ENCODE data around the gene PURB.
"Not testable (repeated sequence)": the region's sequence is repeated elsewhere in the genome, so short reads cannot be mapped to it uniquely, and the experiment has no call there.

The PURB gene

GRCh38 chr7:44885394-44886317 lies at the start of gene PURB:
Gene PURB, minus strand, starts transcription at chr7:44885530. Its CDS starts 182 bp downstream, at chr7:44885348.
- Histone ChIP-seq H3K4me1 (ENCODE audit: control insufficient read depth, insufficient read depth, low read length) (peaks cover 39% of the 10 kb centered on the region), H3K9ac (ENCODE audit: low read length) (peak within 1 kb of the TSS; percentile 92), H3K4me3 (ENCODE audit: low read length) (peak within 1 kb of the TSS; percentile 56), H3K27me3 (ENCODE audit: control insufficient read depth, insufficient read depth, low read length) (no peaks in the 10 kb centered on the region), H3K9me3 (ENCODE audit: control insufficient read depth, low read length) (no peaks in the 10 kb centered on the region), H3K36me3 (ENCODE audit: control insufficient read depth, insufficient read depth, low read length) (no peaks in the 10 kb centered on the region)

- H3K27me3 ChIP-seq (ENCODE audit: control insufficient read depth, insufficient read depth, low read length): peaks cover 4% of the 10 kb centered on the region
- no peaks in the 10 kb centered on the region for H3K9me3 ChIP-seq (ENCODE audit: control insufficient read depth, low read length)
- no peak overlapping the region for H3K4me3 ChIP-seq (ENCODE audit: low read length)
- no peaks in the 10 kb centered on the region for H3K36me3 ChIP-seq (ENCODE audit: control insufficient read depth, insufficient read depth, low read length)
- no peak overlapping the region for H3K9ac ChIP-seq (ENCODE audit: low read length)
- H3K4me1 ChIP-seq (ENCODE audit: control insufficient read depth, insufficient read depth, low read length): no peaks in the 10 kb centered on the region
These were observed 49.7 kb upstream of the PURB start for GRCh38 chr7:44935016-44935415.

GRCh38 chr7:44934510-44934909 lies 49.2 kb upstream of the PURB start:
- not testable (repeated sequence) for H3K4me3 ChIP-seq (ENCODE audit: low read length); H3K4me1 ChIP-seq (ENCODE audit: control insufficient read depth, insufficient read depth, low read length); H3K9ac ChIP-seq (ENCODE audit: low read length); H3K27me3 ChIP-seq (ENCODE audit: control insufficient read depth, insufficient read depth, low read length); H3K36me3 ChIP-seq (ENCODE audit: control insufficient read depth, insufficient read depth, low read length); H3K9me3 ChIP-seq (ENCODE audit: control insufficient read depth, low read length)

- no peaks in the 10 kb centered on the region for H3K36me3 ChIP-seq (ENCODE audit: control insufficient read depth, insufficient read depth, low read length)
- H3K9me3 ChIP-seq (ENCODE audit: control insufficient read depth, low read length): no peaks in the 10 kb centered on the region
- no peak overlapping the region for H3K9ac ChIP-seq (ENCODE audit: low read length)
- no peak overlapping the region for H3K4me3 ChIP-seq (ENCODE audit: low read length)
- peaks cover 4% of the 10 kb centered on the region for H3K27me3 ChIP-seq (ENCODE audit: control insufficient read depth, insufficient read depth, low read length)
- H3K4me1 ChIP-seq (ENCODE audit: control insufficient read depth, insufficient read depth, low read length): no peaks in the 10 kb centered on the region
These were observed 45.6 kb upstream of the PURB start for GRCh38 chr7:44930921-44931320.

- Histone ChIP-seq H3K9ac (ENCODE audit: low read length) (no peak overlapping the region), H3K36me3 (ENCODE audit: control insufficient read depth, insufficient read depth, low read length) (no peaks in the 10 kb centered on the region), H3K9me3 (ENCODE audit: control insufficient read depth, low read length) (no peaks in the 10 kb centered on the region), H3K4me1 (ENCODE audit: control insufficient read depth, insufficient read depth, low read length) (no peaks in the 10 kb centered on the region), H3K4me3 (ENCODE audit: low read length) (no peak overlapping the region), H3K27me3 (ENCODE audit: control insufficient read depth, insufficient read depth, low read length) (no peaks in the 10 kb centered on the region)
These were observed 37.0 kb upstream of the PURB start for GRCh38 chr7:44922351-44922694.

- no peak overlapping the region for H3K4me3 ChIP-seq (ENCODE audit: low read length)
- no peaks in the 10 kb centered on the region for H3K9me3 ChIP-seq (ENCODE audit: control insufficient read depth, low read length)
- H3K27me3 ChIP-seq (ENCODE audit: control insufficient read depth, insufficient read depth, low read length): no peaks in the 10 kb centered on the region
- no peaks in the 10 kb centered on the region for H3K36me3 ChIP-seq (ENCODE audit: control insufficient read depth, insufficient read depth, low read length)
- H3K9ac ChIP-seq (ENCODE audit: low read length): no peak overlapping the region
- no peaks in the 10 kb centered on the region for H3K4me1 ChIP-seq (ENCODE audit: control insufficient read depth, insufficient read depth, low read length)
These were observed 36.4 kb upstream of the PURB start for GRCh38 chr7:44921607-44922350.

GRCh38 chr7:44920119-44920518 lies 34.8 kb upstream of the PURB start:
- Histone ChIP-seq H3K27me3 (ENCODE audit: control insufficient read depth, insufficient read depth, low read length) (no peaks in the 10 kb centered on the region), H3K9ac (ENCODE audit: low read length) (no peak overlapping the region), H3K36me3 (ENCODE audit: control insufficient read depth, insufficient read depth, low read length) (no peaks in the 10 kb centered on the region), H3K9me3 (ENCODE audit: control insufficient read depth, low read length) (no peaks in the 10 kb centered on the region), H3K4me3 (ENCODE audit: low read length) (no peak overlapping the region), H3K4me1 (ENCODE audit: control insufficient read depth, insufficient read depth, low read length) (no peaks in the 10 kb centered on the region)

- Histone ChIP-seq H3K27me3 (ENCODE audit: control insufficient read depth, insufficient read depth, low read length) (no peaks in the 10 kb centered on the region), H3K4me1 (ENCODE audit: control insufficient read depth, insufficient read depth, low read length) (no peaks in the 10 kb centered on the region), H3K36me3 (ENCODE audit: control insufficient read depth, insufficient read depth, low read length) (no peaks in the 10 kb centered on the region), H3K9ac (ENCODE audit: low read length) (no peak overlapping the region), H3K4me3 (ENCODE audit: low read length) (no peak overlapping the region), H3K9me3 (ENCODE audit: control insufficient read depth, low read length) (no peaks in the 10 kb centered on the region)
These were observed 32.7 kb upstream of the PURB start for GRCh38 chr7:44918029-44918428.

GRCh38 chr7:44917465-44917864 lies 32.1 kb upstream of the PURB start:
- Histone ChIP-seq H3K9ac (ENCODE audit: low read length) (no peak overlapping the region), H3K27me3 (ENCODE audit: control insufficient read depth, insufficient read depth, low read length) (no peaks in the 10 kb centered on the region), H3K4me3 (ENCODE audit: low read length) (no peak overlapping the region), H3K4me1 (ENCODE audit: control insufficient read depth, insufficient read depth, low read length) (no peaks in the 10 kb centered on the region), H3K36me3 (ENCODE audit: control insufficient read depth, insufficient read depth, low read length) (no peaks in the 10 kb centered on the region), H3K9me3 (ENCODE audit: control insufficient read depth, low read length) (no peaks in the 10 kb centered on the region)

- Histone ChIP-seq H3K36me3 (ENCODE audit: control insufficient read depth, insufficient read depth, low read length) (no peaks in the 10 kb centered on the region), H3K4me1 (ENCODE audit: control insufficient read depth, insufficient read depth, low read length) (no peaks in the 10 kb centered on the region), H3K4me3 (ENCODE audit: low read length) (no peak overlapping the region), H3K9me3 (ENCODE audit: control insufficient read depth, low read length) (no peaks in the 10 kb centered on the region), H3K27me3 (ENCODE audit: control insufficient read depth, insufficient read depth, low read length) (no peaks in the 10 kb centered on the region), H3K9ac (ENCODE audit: low read length) (no peak overlapping the region)
These were observed 29.8 kb upstream of the PURB start for GRCh38 chr7:44914992-44915607.

GRCh38 chr7:44912775-44913347 lies 27.5 kb upstream of the PURB start:
- H3K9me3 ChIP-seq (ENCODE audit: control insufficient read depth, low read length): no peaks in the 10 kb centered on the region
- no peaks in the 10 kb centered on the region for H3K27me3 ChIP-seq (ENCODE audit: control insufficient read depth, insufficient read depth, low read length)
- no peak overlapping the region for H3K9ac ChIP-seq (ENCODE audit: low read length)
- no peaks in the 10 kb centered on the region for H3K36me3 ChIP-seq (ENCODE audit: control insufficient read depth, insufficient read depth, low read length)
- no peaks in the 10 kb centered on the region for H3K4me1 ChIP-seq (ENCODE audit: control insufficient read depth, insufficient read depth, low read length)
- H3K4me3 ChIP-seq (ENCODE audit: low read length): no peak overlapping the region

- no peaks in the 10 kb centered on the region for H3K27me3 ChIP-seq (ENCODE audit: control insufficient read depth, insufficient read depth, low read length)
- H3K4me1 ChIP-seq (ENCODE audit: control insufficient read depth, insufficient read depth, low read length): no peaks in the 10 kb centered on the region
- no peaks in the 10 kb centered on the region for H3K36me3 ChIP-seq (ENCODE audit: control insufficient read depth, insufficient read depth, low read length)
- no peaks in the 10 kb centered on the region for H3K9me3 ChIP-seq (ENCODE audit: control insufficient read depth, low read length)
- H3K9ac ChIP-seq (ENCODE audit: low read length): no peak overlapping the region
- H3K4me3 ChIP-seq (ENCODE audit: low read length): no peak overlapping the region
These were observed 26.6 kb upstream of the PURB start for GRCh38 chr7:44911911-44912310.
